Stomach (tissue), 9 donors: ENCODE data around the gene CD247. TPM values are rescaled to one million over a fixed set of nuclear protein-coding genes. Genes with fewer than 3 reads are reported as not detected.

Source experiments
- DNase-seq, 2 donors: peaks; one replicate each; pipeline versions ENCODE4 v3.0.0 to v3.0.0-alpha.2; 2013 to 2019
- H3K27ac ChIP-seq, 5 donors: fragments of 200-600 bp in 4 of 5; sonication (generic) in 4 of 5; one replicate each; pipeline ENCODE4 v1.5.1; 2013 to 2019; ENCODE audit warnings: mild to moderate bottlenecking in 1 of 5, moderate library complexity in 1 of 5
- H3K27me3 ChIP-seq, 3 donors: fragments of 200-600 bp; sonication (generic); one replicate each; pipeline ENCODE4 v1.5.1; 2017 to 2019; ENCODE audit warnings: mixed run types in 1 of 3
- H3K36me3 ChIP-seq, 4 donors: fragments of 200-600 bp; sonication (generic); 1 replicate in 3 of 4; 2 replicates in 1 of 4; pipeline ENCODE4 v1.5.1; 2016 to 2019
- H3K4me1 ChIP-seq, 4 donors: fragments of 200-600 bp; sonication (generic); one replicate each; pipeline ENCODE4 v1.5.1; 2016 to 2019
- H3K4me3 ChIP-seq, 4 donors: fragments of 200-600 bp; sonication (generic) in 3 of 4; one replicate each; pipeline ENCODE4 v1.5.1; 2016 to 2019; ENCODE audit warnings: mild to moderate bottlenecking in 1 of 4
- H3K9me3 ChIP-seq, 4 donors: fragments of 200-600 bp; sonication (generic); one replicate each; pipeline ENCODE4 v1.5.1; 2016 to 2019
- CTCF ChIP-seq, 7 experiments: fragments of 450-650 bp in 4 of 7; fragments of 200-600 bp in 3 of 7; sonication (generic) in 3 of 7; IDR thresholded peaks; one replicate each; pipeline ENCODE4 v1.5.1; 2016 to 2019; ENCODE audit warnings: antibody characterized with exemption in 7 of 7, control low read depth in 2 of 7, mild to moderate bottlenecking in 1 of 7
- EP300 ChIP-seq: sonication (generic); formaldehyde crosslinking; IDR thresholded peaks from one replicate; pipeline ENCODE4 v1.6.1; 2017; ENCODE audit warnings: antibody characterized with exemption
- POLR2A ChIP-seq, 4 donors: fragments of 450-650 bp; IDR thresholded peaks; one replicate each; pipeline ENCODE4 v1.6.1; 2016; ENCODE audit warnings: antibody characterized with exemption in 4 of 4, control low read depth in 2 of 4, mild to moderate bottlenecking in 1 of 4, moderate library complexity in 1 of 4
- POLR2AphosphoS5 ChIP-seq, 3 donors: sonication (generic); formaldehyde crosslinking; IDR thresholded peaks; one replicate each; pipeline ENCODE4 v1.6.1; 2016; ENCODE audit warnings: antibody characterized with exemption in 3 of 3
- WGBS, 5 donors: extraction: QIAGEN DNeasy Blood & Tissue Kit in 3 of 5; methylation state at CpG; one replicate each; pipeline versions ENCODE4 v1.1.5 to v1.1.7; 2013 to 2018; 5-methylcytosine and 5-hydroxymethylcytosine counted together
- intact Hi-C: fragments of 100-400 bp; cut with DNase I; formaldehyde crosslinking; loops from one replicate; pipeline ENCODE4 v1.15.1; 2023; ENCODE audit warnings: low total_unique reads
- polyA plus RNA-seq, 3 donors: library from polyadenylated mRNA; stranded (reverse); fragments of 200-250 nt; gene quantifications; one replicate each; pipeline ENCODE4 v1.2.3, GENCODE V29; 2013
- total RNA-seq, 5 donors: library from RNA; depleted of rRNA; stranded (reverse); fragments of >200 nt; gene quantifications; one replicate each; pipeline versions ENCODE4 v1.1.0 to v1.2.3, GENCODE V29; 2014 to 2016
- donor health status: healthy with polysubstance abuse.
- donor health status: Bipolar disorder and iron deficiency.
- donor health status: healthy.

The CD247 gene
- total and polyA plus RNA-seq, 8 donors, result 0.68 to 6.7 (median 3.1) TPM; not detected in 3

- H3K9me3 ChIP-seq, result no peaks in the 10 kb centered on the region
- no peaks in the 10 kb centered on the region for H3K27me3 ChIP-seq
- H3K4me1 ChIP-seq, result peaks cover 0 to 19% (median 0%) of the 10 kb centered on the region in 4 donors
- H3K27ac ChIP-seq, result no peak overlapping the region
- DNase-seq, result no peak
- no peak overlapping the region for H3K4me3 ChIP-seq
- no peaks in the 10 kb centered on the region for H3K36me3 ChIP-seq
- intact Hi-C loops, result no loop called here
- 85 to 96% (median 91%) methylated on average over 3 of the region's 3 CpGs for WGBS, 5 donors
- no peak for TF ChIP-seq EP300
- no peak for TF ChIP-seq POLR2AphosphoS5 (IDR thresholded peaks at IDR 0.05)
- TF ChIP-seq POLR2A (IDR thresholded peaks at IDR 0.05), result no peak
Measured at GRCh38 chr1:167487614-167488013, 30.7 kb downstream of the CD247 start.

GRCh38 chr1:167486090-167486824 lies 32.1 kb downstream of the CD247 start:
- 57 to 73% (median 70%) methylated on average over 15 of the region's 15 CpGs for WGBS, 5 donors

GRCh38 chr1:167484726-167485502 lies 33.4 kb downstream of the CD247 start:
- no peak for DNase-seq
- WGBS, 5 donors, result 59 to 90% (median 84%) methylated on average over 12 of the region's 12 CpGs
- intact Hi-C loops, result no loop called here

More at GRCh38 chr1:167486090-167486824, 32.1 kb downstream of the CD247 start:
- Histone ChIP-seq H3K27me3 (no peaks in the 10 kb centered on the region), H3K27ac (peak overlapping the region in 2 of 5 donors; percentile 7 to 24), H3K4me3 (no peak overlapping the region), H3K36me3 (no peaks in the 10 kb centered on the region), H3K9me3 (no peaks in the 10 kb centered on the region), H3K4me1 (peaks cover 0 to 19% (median 0%) of the 10 kb centered on the region in 4 donors)
- TF ChIP-seq CTCF (IDR thresholded peaks at IDR 0.05) (no peak), POLR2AphosphoS5 (IDR thresholded peaks at IDR 0.05) (no peak), EP300 (no peak), POLR2A (IDR thresholded peaks at IDR 0.05) (no peak)
- DNase-seq, result peak in 1 of 2 donors; percentile 57
- intact Hi-C loops, result no loop called here

GRCh38 chr1:167483790-167484189 lies 34.5 kb downstream of the CD247 start:
- WGBS, 5 donors, result 62 to 84% (median 79%) methylated on average over 7 of the region's 7 CpGs
- H3K27ac ChIP-seq, result no peak overlapping the region
- H3K4me3 ChIP-seq, result no peak overlapping the region
- intact Hi-C loops, result no loop called here
- H3K4me1 ChIP-seq, result peaks cover 0 to 19% (median 0%) of the 10 kb centered on the region in 4 donors
- no peaks in the 10 kb centered on the region for H3K36me3 ChIP-seq
- no peaks in the 10 kb centered on the region for H3K27me3 ChIP-seq
- TF ChIP-seq POLR2AphosphoS5 (IDR thresholded peaks at IDR 0.05) (no peak), POLR2A (IDR thresholded peaks at IDR 0.05) (no peak), CTCF (IDR thresholded peaks at IDR 0.05) (no peak), EP300 (no peak)
- no peaks in the 10 kb centered on the region for H3K9me3 ChIP-seq
- no peak for DNase-seq

More at GRCh38 chr1:167484726-167485502, 33.4 kb downstream of the CD247 start:
- Histone ChIP-seq H3K9me3 (no peaks in the 10 kb centered on the region), H3K36me3 (no peaks in the 10 kb centered on the region), H3K27ac (no peak overlapping the region), H3K27me3 (no peaks in the 10 kb centered on the region), H3K4me1 (peaks cover 0 to 19% (median 0%) of the 10 kb centered on the region in 4 donors), H3K4me3 (no peak overlapping the region)
- TF ChIP-seq POLR2A (IDR thresholded peaks at IDR 0.05) (no peak), POLR2AphosphoS5 (IDR thresholded peaks at IDR 0.05) (no peak), EP300 (no peak), CTCF (IDR thresholded peaks at IDR 0.05) (no peak)
